Measurements from ENCODE around the gene APOC3.

APOC3 gene

DNA sequence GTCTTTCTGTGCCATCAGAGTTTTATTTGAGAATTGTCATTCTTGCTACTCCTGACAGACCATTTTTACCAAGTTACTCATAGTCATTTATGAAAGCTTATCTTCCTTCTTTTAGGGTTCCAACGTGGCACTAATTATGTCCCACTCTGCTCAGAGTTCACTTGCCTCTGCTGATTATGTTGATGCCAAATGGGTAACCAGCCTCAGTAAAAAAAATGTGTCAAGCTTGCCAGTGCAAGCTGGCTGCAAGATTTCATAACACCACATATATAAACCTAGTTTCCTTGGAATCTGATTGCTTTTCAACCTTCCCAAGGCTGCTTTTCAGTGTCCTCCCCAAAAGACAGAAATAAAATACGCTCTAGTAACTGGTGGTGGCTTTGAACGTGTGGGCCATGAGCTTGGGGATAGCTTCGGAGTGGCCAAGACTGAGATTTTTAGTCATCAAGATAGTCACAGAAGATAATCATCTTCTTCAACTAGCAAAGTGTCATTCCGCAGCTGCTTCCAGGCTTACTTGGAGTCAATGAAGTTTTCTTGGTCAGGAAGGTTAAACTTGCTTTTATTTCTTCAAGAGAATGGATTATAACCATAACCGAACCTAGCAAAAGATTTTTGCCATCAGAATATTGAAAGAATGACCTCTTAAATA lies 37.2 kb downstream of the APOC3 start:
- ATAC-seq (no peak), DNase-seq (no peak)
- Mint-ChIP-seq H3K27me3 (no peaks in the 10 kb centered on the region), H3K9me3 (no peaks in the 10 kb centered on the region), H3K4me3 (no peak overlapping the region), H3K4me1 (peaks cover 9% of the 10 kb centered on the region), H3K27ac (no peak overlapping the region)

DNA sequence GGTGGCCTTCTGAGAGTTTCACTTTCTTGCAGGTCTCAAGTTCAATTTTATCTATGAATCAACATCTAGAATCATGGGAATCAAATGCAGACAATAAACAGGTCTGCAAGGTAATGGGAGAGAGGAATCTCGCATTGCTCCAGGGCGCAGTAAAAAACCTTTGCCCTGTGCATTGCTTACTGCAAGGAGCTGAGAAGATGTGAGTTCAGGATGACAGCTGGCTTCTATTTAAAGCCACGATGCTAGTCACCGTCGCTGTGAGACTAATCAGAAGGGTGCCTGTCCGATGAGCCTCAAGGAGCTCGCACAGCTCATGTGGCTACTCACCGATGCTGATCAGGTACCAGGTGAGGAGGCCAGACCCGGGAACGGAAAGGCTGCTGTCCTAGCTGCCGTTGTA lies 37.9 kb downstream of the APOC3 start:
- Mint-ChIP-seq H3K4me3 (no peak overlapping the region), H3K4me1 (peaks cover 9% of the 10 kb centered on the region), H3K27me3 (no peaks in the 10 kb centered on the region), H3K9me3 (no peaks in the 10 kb centered on the region), H3K27ac (no peak overlapping the region)
- DNase-seq = no peak
- ATAC-seq = no peak

GRCh38 chr11:116868066-116868465 lies 38.4 kb downstream of the APOC3 start:
- Mint-ChIP-seq H3K27me3 (no peaks in the 10 kb centered on the region), H3K4me3 (no peak overlapping the region), H3K9me3 (no peaks in the 10 kb centered on the region), H3K27ac (no peak overlapping the region), H3K4me1 (peaks cover 9% of the 10 kb centered on the region)
- DNase-seq (no peak), ATAC-seq (no peak)

- ATAC-seq (no peak), DNase-seq (no peak)
- Mint-ChIP-seq H3K4me3 (no peak overlapping the region), H3K9me3 (no peaks in the 10 kb centered on the region), H3K27ac (peak overlapping the region in 1 of 2 donors; percentile 34), H3K4me1 (peaks cover 9% of the 10 kb centered on the region), H3K27me3 (no peaks in the 10 kb centered on the region)
Observed at GRCh38 chr11:116869610-116870009, 39.9 kb downstream of the APOC3 start.

DNA sequence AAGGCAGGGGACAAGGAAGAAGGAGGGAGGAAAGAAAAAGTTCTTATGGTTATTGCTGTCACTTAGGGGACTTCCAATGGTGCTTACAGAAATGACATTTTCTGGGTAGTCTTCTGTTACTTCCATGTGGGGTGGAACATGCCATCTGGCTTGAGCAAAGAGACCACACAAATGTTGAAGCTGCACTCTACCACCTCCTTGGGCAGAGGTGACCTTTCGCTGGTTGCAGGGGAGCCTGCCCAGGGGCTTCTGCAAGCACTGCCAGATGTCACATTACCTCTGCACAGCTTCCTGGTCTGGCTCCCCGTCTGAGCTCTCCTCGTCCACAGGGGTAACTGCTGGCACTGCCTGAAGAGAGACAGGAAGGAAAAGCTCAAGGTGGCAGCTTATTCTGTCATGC lies 40.3 kb downstream of the APOC3 start:
- no peak for DNase-seq
- no peaks in the 10 kb centered on the region for H3K9me3 Mint-ChIP-seq
- peak overlapping the region; percentile 34 to 66 for H3K27ac Mint-ChIP-seq
- H3K4me1 Mint-ChIP-seq = peaks cover 9% of the 10 kb centered on the region
- no peaks in the 10 kb centered on the region for H3K27me3 Mint-ChIP-seq
- ATAC-seq = no peak
- no peak overlapping the region for H3K4me3 Mint-ChIP-seq

GRCh38 chr11:116871248-116871647 lies 41.5 kb downstream of the APOC3 start:
- H3K27ac Mint-ChIP-seq = no peak overlapping the region

DNA sequence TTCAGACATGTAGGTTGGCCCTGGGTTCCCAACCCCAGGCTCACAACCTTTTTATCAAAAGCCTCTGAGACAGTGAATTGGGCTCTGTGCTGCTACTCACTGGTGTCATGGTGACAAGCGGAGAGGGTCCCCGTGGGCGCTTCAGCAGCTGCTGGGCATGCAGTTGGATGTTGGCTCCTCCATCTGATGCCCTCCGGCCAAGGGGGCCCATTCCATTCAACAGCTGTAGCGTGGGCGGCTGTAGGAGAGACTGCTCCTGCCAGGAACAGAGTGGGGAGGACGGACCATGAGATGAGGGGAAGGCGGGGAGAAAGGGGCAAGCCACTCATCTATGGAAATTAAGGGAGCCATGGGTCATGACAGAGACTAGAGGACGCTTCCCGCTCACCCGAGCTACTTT lies 43.7 kb downstream of the APOC3 start:
- DNase-seq (no peak), ATAC-seq (no peak)
- H3K27ac Mint-ChIP-seq = no peak overlapping the region
- no peak overlapping the region for H3K4me3 Mint-ChIP-seq
- H3K9me3 Mint-ChIP-seq = no peaks in the 10 kb centered on the region
- H3K4me1 Mint-ChIP-seq = peaks cover 9% of the 10 kb centered on the region
- no peaks in the 10 kb centered on the region for H3K27me3 Mint-ChIP-seq

More at GRCh38 chr11:116871248-116871647, 41.5 kb downstream of the APOC3 start:
- Mint-ChIP-seq H3K4me3 (no peak overlapping the region), H3K9me3 (no peaks in the 10 kb centered on the region), H3K27me3 (no peaks in the 10 kb centered on the region), H3K4me1 (peaks cover 9% of the 10 kb centered on the region)
- ATAC-seq = no peak
- no peak for DNase-seq

- ATAC-seq (no peak), DNase-seq (no peak)
- H3K9me3 Mint-ChIP-seq = no peaks in the 10 kb centered on the region
- no peaks in the 10 kb centered on the region for H3K27me3 Mint-ChIP-seq
- H3K4me3 Mint-ChIP-seq = no peak overlapping the region
- H3K4me1 Mint-ChIP-seq = peaks cover 9% of the 10 kb centered on the region
- no peak overlapping the region for H3K27ac Mint-ChIP-seq
Observed at GRCh38 chr11:116874251-116874650, 44.5 kb downstream of the APOC3 start.

DNA sequence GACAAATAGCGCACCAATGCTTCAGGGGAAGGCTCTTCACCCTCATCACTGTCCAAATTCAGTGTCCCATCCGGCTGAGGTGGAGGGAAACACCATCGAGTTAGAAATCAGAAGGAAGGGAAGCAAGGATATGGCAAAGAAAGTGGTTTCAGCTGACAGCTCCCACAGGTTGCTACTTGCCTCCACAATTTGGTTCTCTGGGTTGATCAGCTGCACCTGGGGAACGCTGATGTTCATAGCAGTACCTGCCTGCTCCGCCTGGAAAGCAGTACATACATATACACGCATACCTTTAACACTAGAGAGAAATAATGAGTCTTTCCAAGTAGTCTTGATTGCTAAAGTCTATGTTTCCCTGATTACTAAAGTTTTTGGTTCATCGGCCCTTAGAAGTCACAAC lies 45.5 kb downstream of the APOC3 start:
- ATAC-seq = no peak
- Mint-ChIP-seq H3K9me3 (no peaks in the 10 kb centered on the region), H3K4me1 (peaks cover 8% of the 10 kb centered on the region), H3K27ac (no peak overlapping the region), H3K27me3 (no peaks in the 10 kb centered on the region), H3K4me3 (no peak overlapping the region)
- DNase-seq = no peak

DNA sequence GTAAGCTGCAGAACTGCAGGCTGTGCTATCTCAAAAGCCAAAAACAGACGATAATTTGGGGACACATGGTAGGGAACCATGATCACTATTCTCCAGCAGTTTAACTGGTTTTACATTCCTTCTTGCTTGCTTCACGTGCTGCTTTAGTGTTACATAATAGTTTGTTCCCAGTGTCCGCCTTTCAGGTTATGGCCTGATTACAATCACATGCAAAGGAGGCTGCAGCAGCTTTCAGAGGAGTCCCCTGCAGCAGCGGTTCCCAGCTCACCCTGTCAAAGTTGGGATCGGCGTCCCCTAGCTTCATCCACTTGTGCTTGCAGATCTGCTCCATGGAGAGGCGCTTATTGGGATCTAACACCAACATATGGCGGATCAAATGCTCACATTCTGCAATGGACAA lies 46.9 kb downstream of the APOC3 start:
- Mint-ChIP-seq H3K4me3 (no peak overlapping the region), H3K9me3 (no peaks in the 10 kb centered on the region), H3K27ac (no peak overlapping the region), H3K4me1 (peaks cover 12% of the 10 kb centered on the region), H3K27me3 (no peaks in the 10 kb centered on the region)
- DNase-seq (no peak), ATAC-seq (no peak)

- DNase-seq = no peak
- peak; percentile 80 for ATAC-seq
- Mint-ChIP-seq H3K4me1 (peaks cover 21% of the 10 kb centered on the region), H3K27ac (no peak overlapping the region), H3K4me3 (no peak overlapping the region), H3K27me3 (no peaks in the 10 kb centered on the region), H3K9me3 (no peaks in the 10 kb centered on the region)
Observed at GRCh38 chr11:116879800-116880625, 50.3 kb downstream of the APOC3 start.

DNA sequence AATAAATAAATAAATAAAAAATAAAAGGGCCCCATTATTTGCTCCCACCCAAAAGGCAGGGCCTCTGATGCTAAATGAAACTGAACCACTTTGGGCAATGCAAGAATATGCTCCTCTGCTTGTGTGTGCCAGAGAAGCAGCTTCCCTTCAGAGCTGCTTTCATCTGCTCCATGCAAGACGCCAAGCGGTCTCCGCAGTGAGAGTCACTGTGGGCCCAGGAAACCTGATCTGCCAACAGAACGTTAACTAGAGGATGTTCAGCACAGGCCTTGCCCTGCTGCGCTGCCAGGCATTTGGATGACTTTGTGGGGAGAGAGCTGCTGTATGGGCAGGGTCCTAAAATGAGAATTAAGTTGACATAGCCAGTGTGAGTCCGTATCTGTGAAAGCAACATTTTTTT lies 51.4 kb downstream of the APOC3 start:
- ATAC-seq (no peak), DNase-seq (no peak)
- H3K9me3 Mint-ChIP-seq = no peaks in the 10 kb centered on the region
- H3K27ac Mint-ChIP-seq = no peak overlapping the region
- H3K4me3 Mint-ChIP-seq = no peak overlapping the region
- no peaks in the 10 kb centered on the region for H3K27me3 Mint-ChIP-seq
- peaks cover 21% of the 10 kb centered on the region for H3K4me1 Mint-ChIP-seq

GRCh38 chr11:116882386-116882785 lies 52.7 kb downstream of the APOC3 start:
- no peak overlapping the region for H3K4me3 Mint-ChIP-seq
- H3K4me1 Mint-ChIP-seq = peaks cover 21% of the 10 kb centered on the region
- no peak overlapping the region for H3K27ac Mint-ChIP-seq
- ATAC-seq (peak; percentile 78), DNase-seq (peak in 1 of 2 donors; percentile 14)
- H3K9me3 Mint-ChIP-seq = no peaks in the 10 kb centered on the region
- no peaks in the 10 kb centered on the region for H3K27me3 Mint-ChIP-seq

All from stimulated activated naive CD8-positive, alpha-beta T cell treated with anti-CD3 and anti-CD28 coated beads, Interleukin-15, amount 100 ng/mL, for 72 hours (primary cell).